HT-29 (cell line): ENCODE results near the gene EIF2B4. TPM values are rescaled to one million over a fixed set of nuclear protein-coding genes. Genes with fewer than 3 reads are reported as not detected.
A peak's percentile ranks its signal among the peaks of the same experiment; 100 is the strongest.
"Not testable (repeated sequence)": the region's sequence is repeated elsewhere in the genome, so short reads cannot be mapped to it uniquely, and the experiment has no call there.

ENCODE experiments used
- DNase-seq: peaks from one replicate; pipeline ENCODE4 v3.0.0-alpha.2; 2015; ENCODE audit warnings: low spot score
- total RNA-seq: library from RNA; depleted of rRNA; stranded (reverse); fragments of >200 nt; shearing (Covaris generic); gene quantifications from 2 replicates; pipeline ENCODE4 v1.2.3, GENCODE V29; 2014; rRNA removed

EIF2B4 gene
- total RNA-seq, 1 experiment from 2014 or later = 31.9 TPM

GRCh38 chr2:27350106-27350693, 19.9 kb downstream of the EIF2B4 start:
- no peak for DNase-seq

- no peak for DNase-seq
These were observed 22.5 kb downstream of the EIF2B4 start for GRCh38 chr2:27347641-27348040.

- DNase-seq = no peak
These were observed 34.0 kb downstream of the EIF2B4 start for GRCh38 chr2:27336173-27336572.

- no peak for DNase-seq
These were observed 34.8 kb downstream of the EIF2B4 start for GRCh38 chr2:27335311-27335710.

- DNase-seq = no peak
These were observed 45.4 kb downstream of the EIF2B4 start for GRCh38 chr2:27324720-27325119.

GRCh38 chr2:27323596-27324285, 46.4 kb downstream of the EIF2B4 start:
- peak; percentile 38 for DNase-seq

- DNase-seq = peak; percentile 91
These were observed 47.2 kb downstream of the EIF2B4 start, which contains the start of gene MPV17 for GRCh38 chr2:27322766-27323595. Gene MPV17, minus strand, starts transcription at chr2:27323097. Its CDS starts 580 bp downstream, at chr2:27322517.

- no peak for DNase-seq
These were observed 47.8 kb downstream of the EIF2B4 start for GRCh38 chr2:27322301-27322765.

GRCh38 chr2:27320958-27321543, 49.1 kb downstream of the EIF2B4 start:
- peak; percentile 96 for DNase-seq

- DNase-seq = not testable (repeated sequence)
These were observed 50.3 kb downstream of the EIF2B4 start for GRCh38 chr2:27319839-27320238.

GRCh38 chr2:27316655-27317412, 53.3 kb downstream of the EIF2B4 start:
- DNase-seq = no peak

- no peak for DNase-seq
These were observed 55.0 kb downstream of the EIF2B4 start for GRCh38 chr2:27315122-27315521.

GRCh38 chr2:27314709-27315108, 55.4 kb downstream of the EIF2B4 start:
- DNase-seq = no peak

Other genes with a start within 250 kb of the EIF2B4 start
- not detected in 2 replicates for gene ABHD1, start 246.5 kb downstream of the EIF2B4 start, total RNA-seq
- gene PREB, start 235.7 kb downstream of the EIF2B4 start, total RNA-seq = 84.6 and 96.2 TPM in 2 replicates
- not detected in 2 replicates for gene PRR30, start 230.9 kb downstream of the EIF2B4 start, total RNA-seq
- gene TCF23, start 221.3 kb downstream of the EIF2B4 start, total RNA-seq = not detected in 2 replicates
- 75.0 and 86.6 TPM in 2 replicates for gene ATRAID, start 158.3 kb downstream of the EIF2B4 start, total RNA-seq
- gene SLC5A6, start 158.1 kb downstream of the EIF2B4 start, total RNA-seq = 48.8 and 55.0 TPM in 2 replicates
- gene CAD, start 153.0 kb downstream of the EIF2B4 start, total RNA-seq = 78.5 and 88.5 TPM in 2 replicates
- gene SLC30A3, start 107.3 kb downstream of the EIF2B4 start, total RNA-seq = not detected in 2 replicates
- gene DNAJC5G, start 94.9 kb downstream of the EIF2B4 start, total RNA-seq = not detected in 2 replicates
- gene TRIM54, start 87.9 kb downstream of the EIF2B4 start, total RNA-seq = 5.8 and 7.1 TPM in 2 replicates
- gene UCN, start 61.9 kb downstream of the EIF2B4 start, total RNA-seq = 4.9 and 5.6 TPM in 2 replicates
- 37.3 and 40.5 TPM in 2 replicates for gene MPV17, start 47.2 kb downstream of the EIF2B4 start, total RNA-seq
- gene GTF3C2, start 13.6 kb downstream of the EIF2B4 start, total RNA-seq = 62.4 and 65.1 TPM in 2 replicates
- 72.8 and 79.9 TPM in 2 replicates for gene SNX17, start 278 bp upstream of the EIF2B4 start, total RNA-seq
- 16.0 and 20.4 TPM in 2 replicates for gene ZNF513, start 10.4 kb upstream of the EIF2B4 start, total RNA-seq
- 141 and 148 TPM in 2 replicates for gene PPM1G, start 39.3 kb upstream of the EIF2B4 start, total RNA-seq
- 49.7 and 50.1 TPM in 2 replicates for gene NRBP1, start 58.3 kb upstream of the EIF2B4 start, total RNA-seq
- gene KRTCAP3, start 72.0 kb upstream of the EIF2B4 start, total RNA-seq = 29.3 and 30.4 TPM in 2 replicates
- gene IFT172, start 119.4 kb upstream of the EIF2B4 start, total RNA-seq = 21.1 and 24.0 TPM in 2 replicates
- 0.26 TPM in 1 of 2 replicates, not detected in the other for gene FNDC4, start 124.9 kb upstream of the EIF2B4 start, total RNA-seq
- gene GCKR, start 126.5 kb upstream of the EIF2B4 start, total RNA-seq = 0.76 and 1.4 TPM in 2 replicates
- gene ZNF512, start 212.7 kb upstream of the EIF2B4 start, total RNA-seq = 10.2 and 14.4 TPM in 2 replicates